ENCODE measurements around the gene ARHGEF10L.
A peak's percentile ranks its signal among the peaks of the same experiment; 100 is the strongest.

The ARHGEF10L gene

GRCh38 chr1:17566892-17567291 is 27.4 kb downstream of the ARHGEF10L start:
- no peak for DNase-seq

- DNase-seq = no peak
Observed at GRCh38 chr1:17567582-17567981, 28.1 kb downstream of the ARHGEF10L start.

- no peak for DNase-seq
Observed at GRCh38 chr1:17568014-17568900, 28.8 kb downstream of the ARHGEF10L start.

- DNase-seq = peak in 49 of 56 donors; percentile 17 to 88 (median 65)
Observed at GRCh38 chr1:17569200-17570139, 30.0 kb downstream of the ARHGEF10L start.

DNA sequence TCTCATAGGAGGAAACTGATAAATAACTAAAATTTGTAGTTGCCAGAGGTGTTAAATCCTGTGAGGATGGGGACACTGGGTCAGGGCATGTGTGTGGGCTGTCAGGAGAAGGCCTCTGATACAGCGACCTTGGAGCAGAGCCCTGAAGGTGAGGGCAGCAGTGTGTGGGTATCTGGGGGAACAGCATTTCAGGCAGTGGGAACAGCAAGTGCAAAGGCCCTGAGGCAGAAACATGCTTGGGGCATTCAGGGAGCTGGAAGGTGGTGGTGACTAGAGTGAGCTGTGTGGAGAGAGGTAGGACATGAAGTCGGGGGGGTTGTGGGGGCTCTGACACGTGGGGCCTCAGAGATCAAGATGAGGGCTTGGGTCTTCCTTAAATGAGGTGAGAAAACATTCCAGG is 30.7 kb downstream of the ARHGEF10L start:
- DNase-seq = no peak

GRCh38 chr1:17572264-17572985 is 32.9 kb downstream of the ARHGEF10L start:
- DNase-seq = no peak

- DNase-seq = peak in 47 of 56 donors; percentile 17 to 78 (median 44)
Observed at GRCh38 chr1:17573518-17574041, 34.1 kb downstream of the ARHGEF10L start.

GRCh38 chr1:17574516-17574915 is 35.0 kb downstream of the ARHGEF10L start:
- DNase-seq = no peak

DNA sequence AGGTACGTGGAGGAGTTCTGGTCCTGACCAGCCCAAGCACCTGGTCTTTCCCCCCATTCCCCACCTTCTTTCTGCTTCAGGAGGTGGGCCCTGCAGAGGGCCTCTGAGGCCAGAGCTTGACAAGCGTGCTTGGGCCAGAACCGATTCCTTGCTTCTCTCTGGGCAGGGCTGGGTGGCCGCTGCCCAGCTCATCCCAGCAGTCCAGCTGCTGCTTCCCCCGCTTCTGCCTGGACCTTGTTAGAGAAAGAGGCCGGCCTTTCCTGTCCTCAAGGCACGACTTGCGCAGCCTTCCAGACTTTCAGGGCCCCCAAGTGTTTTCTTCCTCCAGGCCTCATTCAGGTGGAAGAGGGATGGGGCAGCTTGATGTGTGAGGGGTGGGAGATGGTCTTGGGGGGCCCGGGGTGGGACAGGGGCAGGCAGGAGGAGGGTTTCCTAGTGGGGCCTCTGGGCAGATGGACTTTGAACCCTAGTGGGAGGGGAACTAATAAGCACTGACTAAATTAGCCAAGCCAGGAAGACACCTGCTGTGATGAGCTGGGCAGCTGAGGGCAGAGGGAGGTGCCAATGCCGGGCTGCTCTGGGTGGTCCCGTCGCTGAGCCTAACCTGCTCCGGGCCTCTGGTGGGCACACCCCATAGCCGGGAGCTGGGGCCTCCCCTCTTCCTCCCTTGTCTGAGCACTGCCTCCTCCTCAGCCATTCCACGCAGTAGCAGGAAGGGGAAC is 36.5 kb downstream of the ARHGEF10L start:
- no peak for DNase-seq

GRCh38 chr1:17576519-17576853 is 37.0 kb downstream of the ARHGEF10L start:
- DNase-seq = no peak

DNA sequence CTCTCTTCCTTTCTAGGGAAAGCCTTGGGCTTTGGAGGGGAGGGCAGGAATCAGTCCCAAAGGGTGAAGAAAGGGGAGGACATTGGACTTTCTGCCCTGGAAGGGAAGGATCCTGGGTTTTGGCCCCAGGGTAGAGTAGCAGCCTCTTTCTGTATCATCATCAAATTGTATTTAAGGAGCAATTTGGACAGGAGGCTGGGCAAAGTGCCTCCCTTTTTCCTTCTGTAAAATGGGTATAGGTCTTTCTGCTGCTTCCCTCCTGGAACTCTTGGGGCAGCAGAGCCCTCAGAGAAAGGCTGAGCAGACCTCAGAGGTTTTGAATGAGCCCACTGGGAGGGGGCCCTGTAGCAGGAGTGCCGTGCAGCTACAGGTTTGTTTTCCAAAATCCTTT is 38.4 kb downstream of the ARHGEF10L start:
- DNase-seq = no peak

DNA sequence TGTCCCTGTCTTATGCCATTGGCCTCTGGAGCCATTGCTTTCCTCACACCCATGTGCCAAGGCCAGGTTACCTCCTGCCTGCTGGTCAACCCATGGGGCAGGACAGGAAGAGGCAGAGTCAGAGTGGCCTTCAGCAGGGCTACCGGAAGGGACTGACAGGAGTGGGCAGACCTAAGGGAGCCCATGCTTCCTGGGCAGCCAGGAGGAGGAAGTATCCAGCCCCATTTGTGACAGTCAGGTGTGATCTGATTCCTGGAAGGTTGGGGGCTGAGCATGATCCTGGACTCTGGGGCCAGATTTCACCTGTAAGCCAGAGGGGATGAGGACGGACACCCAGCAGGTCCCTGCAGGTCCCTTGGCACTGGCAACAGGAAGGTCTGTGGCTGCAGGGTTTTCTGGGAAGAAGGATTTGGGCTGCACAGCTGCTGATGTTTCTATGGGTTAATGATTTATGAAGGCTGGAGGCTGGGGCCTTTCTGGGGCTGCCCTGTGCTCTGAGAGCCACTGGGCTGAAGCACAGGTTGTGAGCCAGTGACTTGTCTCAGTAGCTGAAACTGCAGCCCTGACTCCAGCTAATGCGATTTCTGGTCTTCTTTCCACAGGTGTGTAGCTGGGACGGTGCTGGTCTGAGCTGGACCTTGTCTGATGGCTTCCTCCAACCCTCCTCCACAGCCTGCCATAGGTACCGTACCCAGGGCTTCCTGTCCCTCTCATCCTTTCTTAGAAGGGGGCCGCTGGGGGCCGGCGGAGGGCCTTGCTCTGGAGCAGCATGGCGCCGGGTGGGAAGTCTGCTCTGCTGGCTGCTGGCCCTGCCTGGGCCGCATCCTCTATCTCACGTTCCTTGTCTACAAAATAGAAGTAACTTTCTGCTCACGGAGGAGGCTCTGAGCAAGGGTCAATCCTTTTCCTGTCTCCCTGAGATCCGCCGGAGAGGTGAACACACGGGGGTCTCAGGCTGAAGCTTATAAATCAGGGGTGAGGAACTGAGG is 40.7 kb downstream of the ARHGEF10L start:
- no peak for DNase-seq

- DNase-seq = no peak
Observed at GRCh38 chr1:17581389-17582123, 42.1 kb downstream of the ARHGEF10L start.

- DNase-seq = no peak
Observed at GRCh38 chr1:17582124-17582774, 42.8 kb downstream of the ARHGEF10L start.

GRCh38 chr1:17584539-17584938 is 45.0 kb downstream of the ARHGEF10L start:
- no peak for DNase-seq

DNA sequence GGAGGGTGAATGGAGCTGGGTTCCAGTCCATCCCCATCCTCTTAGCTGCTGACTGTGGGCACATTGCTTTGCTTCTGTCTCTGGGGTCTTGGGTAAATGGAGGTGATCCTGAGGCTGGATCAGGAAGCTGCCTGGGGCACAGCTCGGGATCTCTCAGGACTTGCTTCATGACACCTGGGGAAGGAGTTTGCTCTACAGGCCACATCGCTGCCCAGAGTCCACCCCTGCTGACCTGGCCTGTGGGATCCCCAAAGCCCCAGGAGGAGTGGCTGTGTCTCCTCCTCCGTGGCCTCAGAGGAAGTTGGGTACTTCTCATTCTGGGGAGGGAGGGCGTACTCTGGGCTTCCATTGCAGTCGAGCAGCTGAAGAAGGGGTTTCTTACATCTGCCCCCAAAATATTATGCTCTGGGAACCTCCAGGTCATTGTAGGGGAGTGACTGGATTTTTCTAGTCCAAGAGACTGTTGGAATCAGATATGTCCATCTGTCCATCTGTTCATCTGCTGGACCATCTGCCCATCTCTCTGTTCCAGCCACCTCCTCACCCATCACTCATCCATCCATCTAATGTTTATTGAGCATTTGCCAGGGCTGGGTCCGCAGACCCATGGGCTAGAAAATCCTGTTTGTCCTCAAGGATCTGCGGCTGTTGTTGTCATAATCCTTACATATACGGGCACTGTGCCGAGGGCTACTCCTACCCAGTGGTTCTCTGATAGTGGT is 45.9 kb downstream of the ARHGEF10L start:
- DNase-seq = no peak
